Activated CD8-positive, alpha-beta memory T cell treated with anti-CD3 and anti-CD28 coated beads for 36 hours (primary cell): ENCODE measurements around the gene PTPN1. TPM values are rescaled to one million over a fixed set of nuclear protein-coding genes. Genes with fewer than 3 reads are reported as not detected.

ENCODE experiments used
- CTCF ChIA-PET: fragments of 350-600 bp; sonication (Branson Sonifier 250); formaldehyde crosslinking; loops from one replicate; lab custom pipeline; 2021; ENCODE audit warnings: antibody characterized with exemption; lab: Charles Lee
- POLR2A ChIA-PET: fragments of 350-600 bp; sonication (Branson Sonifier 250); formaldehyde crosslinking; loops from one replicate; lab custom pipeline; 2021; ENCODE audit warnings: antibody characterized with exemption; lab: Charles Lee
- total RNA-seq, 2 experiments: library from RNA; stranded (reverse); gene quantifications; one replicate each; pipeline ENCODE4 v1.2.3, GENCODE V29; 2021

Gene PTPN1
- total RNA-seq, 2 experiments from 2014 or later, result 67.9 to 70.5 TPM

DNA sequence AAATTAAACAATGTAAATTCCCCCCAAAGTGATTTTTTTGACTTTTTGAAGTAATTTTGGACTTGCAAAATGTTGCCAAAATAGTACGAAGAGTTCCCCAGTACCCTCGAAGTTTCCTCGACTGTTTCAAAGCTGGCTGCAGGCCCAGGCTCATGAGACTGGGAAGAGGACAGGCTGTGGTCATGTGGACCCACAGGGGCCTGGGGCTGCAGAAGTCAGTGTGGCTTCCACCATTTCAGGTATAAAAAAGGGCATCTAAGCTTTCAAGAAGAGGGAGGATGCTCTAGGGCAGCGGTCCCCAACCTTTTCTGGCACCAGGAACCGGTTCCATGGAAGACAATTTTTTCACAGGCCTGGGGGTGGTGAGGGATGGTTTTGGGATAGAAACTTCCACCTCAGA lies 75.0 kb downstream of the PTPN1 start:
- POLR2A ChIA-PET, result no interaction called here
- CTCF ChIA-PET, result interaction anchor here (1.2 to 2.1 kb wide), 2 partner anchors 10 to 15 kb away, joined by 3 to 5 read pairs; no protein-coding TSS in a partner anchor

DNA sequence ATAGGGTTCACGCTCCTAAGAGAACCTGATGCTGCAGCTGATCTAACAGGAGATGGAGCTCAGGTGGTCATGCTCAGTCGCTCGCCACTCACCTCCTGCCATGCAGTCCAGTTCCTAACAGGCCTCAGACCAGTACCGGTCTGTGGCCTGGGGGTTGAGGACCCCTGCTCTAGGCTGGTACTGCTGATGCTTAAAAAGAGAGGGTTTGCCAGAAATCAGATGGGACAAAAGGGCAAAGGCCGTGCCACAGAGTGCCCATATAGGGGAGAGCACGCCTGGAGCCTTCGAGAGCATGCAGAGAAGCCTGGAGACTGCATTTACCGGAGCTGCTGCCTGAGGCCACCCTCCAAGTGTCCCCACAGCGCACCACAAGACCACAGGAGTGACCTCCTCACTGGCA lies 75.5 kb downstream of the PTPN1 start:
- POLR2A ChIA-PET, result no interaction called here
- CTCF ChIA-PET, result interaction anchor here (2.1 kb wide), 1 partner anchor 11 kb away, joined by 5 read pairs; no protein-coding TSS in a partner anchor

GRCh38 chr20:50586531-50587232 lies 76.5 kb downstream of the PTPN1 start:
- CTCF ChIA-PET, result interaction anchor here (0.7 to 1.1 kb wide), 2 partner anchors 13 to 115 kb away, joined by 3 read pairs; no protein-coding TSS in a partner anchor
- POLR2A ChIA-PET, result no interaction called here

DNA sequence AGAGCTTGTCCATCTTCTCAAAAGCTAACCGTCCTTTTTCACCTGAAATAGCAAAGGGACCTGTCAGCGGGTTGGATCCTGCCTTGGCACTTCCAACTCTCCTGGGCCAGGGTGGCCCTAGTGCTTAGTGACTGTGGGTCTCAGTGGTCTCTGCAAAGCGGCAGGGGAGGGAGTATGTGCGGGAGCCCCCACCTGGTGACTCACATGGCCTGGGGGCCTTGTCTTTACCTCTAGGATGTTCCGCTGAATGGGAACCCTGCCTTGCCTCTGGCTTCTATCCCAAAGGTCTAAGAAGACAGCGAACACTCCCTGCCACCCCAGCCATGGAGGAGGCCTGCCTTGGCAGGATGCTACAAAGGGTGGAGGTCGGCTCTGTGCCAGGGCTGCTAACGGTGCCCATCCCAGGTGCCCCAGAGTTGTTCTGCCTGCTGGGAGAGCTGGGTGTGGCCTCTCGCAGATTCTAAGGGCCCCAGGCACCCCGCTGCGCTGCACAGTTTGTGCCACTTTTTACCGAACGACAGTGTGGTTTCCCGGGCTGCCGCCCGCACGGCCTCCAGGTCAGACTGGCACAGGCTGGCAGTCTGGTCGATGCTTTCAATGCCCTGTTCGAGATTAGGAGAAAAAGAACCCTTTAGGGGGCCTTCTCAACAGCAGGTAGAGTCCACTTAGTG lies 77.2 kb downstream of the PTPN1 start:
- POLR2A ChIA-PET, result no interaction called here
- CTCF ChIA-PET, result interaction anchor here (0.7 to 1.7 kb wide), 8 partner anchors 11 to 608 kb away, joined by 3 to 5 read pairs (median 3); partner anchors contain the start of gene PARD6B

DNA sequence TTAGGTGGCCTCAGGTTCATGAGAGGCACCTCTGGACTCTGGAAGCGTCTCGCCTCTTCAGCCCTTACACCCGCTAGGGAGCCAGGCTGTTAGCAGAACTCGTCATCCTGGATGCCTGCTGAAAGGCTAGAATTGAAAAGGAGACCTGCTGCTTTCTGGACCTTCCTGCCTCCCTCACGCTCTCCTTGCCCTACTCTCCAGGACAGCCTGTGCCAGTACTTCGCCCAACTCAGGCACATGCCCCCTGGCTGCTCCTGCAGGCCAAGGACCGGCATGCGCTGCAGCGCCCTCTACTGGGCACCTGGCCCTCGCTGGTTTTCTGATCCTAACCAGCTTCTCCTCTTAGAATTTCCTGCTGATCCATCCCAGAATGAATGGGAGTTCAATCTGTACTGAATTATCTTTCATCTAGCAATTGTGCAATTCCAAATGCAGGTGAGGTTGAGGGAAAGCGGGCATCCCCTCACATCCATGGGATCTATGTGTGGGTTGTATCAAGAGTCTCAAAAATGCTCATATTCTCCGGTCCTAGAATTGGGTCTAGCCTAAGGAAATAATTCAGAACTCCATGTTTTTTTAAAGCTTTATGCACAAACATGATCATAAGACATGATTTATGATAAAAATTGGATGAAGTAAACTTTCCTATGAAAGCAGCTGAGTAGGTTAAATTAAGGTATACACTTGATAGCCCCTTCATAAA lies 78.0 kb downstream of the PTPN1 start:
- POLR2A ChIA-PET, result no interaction called here
- CTCF ChIA-PET, result interaction anchor here (0.7 to 1.7 kb wide), 15 partner anchors 11 to 609 kb away, joined by 3 to 7 read pairs (median 3); partner anchors contain the start of genes PARD6B and PTPN1

DNA sequence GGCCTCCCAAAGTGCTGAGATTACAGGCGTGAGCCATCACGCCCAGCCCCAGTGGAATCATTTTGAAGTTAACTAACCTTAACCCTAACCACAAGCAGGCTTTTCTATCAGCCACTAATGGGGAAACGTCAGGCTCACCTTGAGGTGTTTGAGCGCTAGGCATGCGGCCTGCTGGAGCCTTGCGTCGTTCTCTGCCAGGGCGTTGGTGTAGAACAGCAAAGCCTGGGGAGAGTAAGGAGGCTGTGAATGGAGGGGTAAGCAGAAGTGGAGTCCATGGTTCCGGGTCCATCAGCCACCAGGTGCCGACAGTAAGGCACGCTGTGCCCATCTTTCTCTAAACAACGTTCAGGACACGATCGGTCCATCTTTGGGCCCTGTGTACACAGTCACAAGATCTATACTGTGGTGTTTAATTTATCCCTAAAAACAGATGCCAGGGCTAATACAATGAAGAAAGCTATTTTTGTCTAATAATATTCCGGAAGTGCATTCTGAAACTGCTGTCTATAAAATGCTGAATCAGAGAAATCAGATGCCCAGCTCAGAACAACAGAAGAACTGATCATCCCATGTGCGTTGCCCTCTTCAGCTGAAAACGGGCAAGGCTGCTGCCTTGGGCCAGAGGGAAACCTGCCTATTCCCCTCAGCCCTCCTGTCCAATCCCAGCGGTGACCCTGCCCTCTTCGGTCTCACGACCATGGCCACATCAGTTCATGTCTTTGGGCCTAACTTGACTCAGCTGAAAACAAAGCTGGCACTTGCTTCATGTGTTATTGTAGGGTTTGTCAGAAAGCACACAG lies 79.6 kb downstream of the PTPN1 start:
- ChIA-PET POLR2A (no interaction called here), CTCF (interaction anchor here (0.7 to 1.7 kb wide), 5 partner anchors 10 to 120 kb away, joined by 3 to 7 read pairs (median 3); no protein-coding TSS in a partner anchor)

DNA sequence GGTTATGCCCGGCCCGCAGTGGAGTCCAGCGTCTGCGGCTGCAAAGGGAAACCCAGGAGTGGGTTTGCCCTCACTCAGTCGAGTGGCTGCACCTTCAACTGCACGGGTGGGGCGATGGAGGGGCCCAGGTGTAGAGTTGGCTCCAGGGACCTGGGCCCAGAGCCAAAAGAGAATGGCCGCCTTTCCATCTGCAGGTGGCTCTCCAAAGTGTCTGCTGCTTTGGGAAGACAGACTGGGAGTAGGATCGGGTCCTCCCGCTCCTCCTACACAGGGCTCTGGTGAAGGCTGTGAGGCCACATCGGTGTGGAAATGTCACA lies 80.1 kb downstream of the PTPN1 start:
- ChIA-PET CTCF (no interaction called here), POLR2A (no interaction called here)

DNA sequence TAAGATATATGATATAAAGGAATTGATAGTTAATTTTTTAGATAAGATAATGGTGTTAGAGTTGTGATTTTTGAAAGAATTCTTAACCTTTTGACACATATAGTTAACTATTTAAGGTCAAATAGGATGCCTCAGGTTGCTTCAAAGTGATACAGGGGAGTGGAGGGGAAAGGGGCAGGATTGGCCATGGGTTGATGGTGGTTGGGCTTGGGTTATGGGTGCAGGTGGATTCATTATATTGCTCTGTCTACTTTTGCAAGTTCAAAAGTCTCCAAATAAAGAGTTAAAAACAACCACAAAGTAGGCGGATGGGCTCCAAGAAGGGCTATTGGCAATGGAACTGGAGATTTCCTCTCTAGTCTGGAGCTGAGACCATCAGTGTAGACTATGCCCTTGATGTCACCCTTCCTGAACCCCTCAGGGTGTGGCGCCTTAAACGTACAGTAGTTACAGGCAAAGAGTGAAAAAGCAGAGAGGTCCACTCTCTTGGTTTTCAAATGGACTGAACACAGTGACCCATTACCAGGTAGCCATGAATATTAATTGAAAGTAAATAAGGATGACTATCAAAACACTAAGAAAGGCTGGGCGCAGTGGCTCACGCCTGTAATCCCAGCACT lies 81.2 kb downstream of the PTPN1 start:
- ChIA-PET POLR2A (no interaction called here), CTCF (interaction anchor here (1.0 to 1.4 kb wide), 3 partner anchors 11 to 14 kb away, joined by 3 read pairs; no protein-coding TSS in a partner anchor)

DNA sequence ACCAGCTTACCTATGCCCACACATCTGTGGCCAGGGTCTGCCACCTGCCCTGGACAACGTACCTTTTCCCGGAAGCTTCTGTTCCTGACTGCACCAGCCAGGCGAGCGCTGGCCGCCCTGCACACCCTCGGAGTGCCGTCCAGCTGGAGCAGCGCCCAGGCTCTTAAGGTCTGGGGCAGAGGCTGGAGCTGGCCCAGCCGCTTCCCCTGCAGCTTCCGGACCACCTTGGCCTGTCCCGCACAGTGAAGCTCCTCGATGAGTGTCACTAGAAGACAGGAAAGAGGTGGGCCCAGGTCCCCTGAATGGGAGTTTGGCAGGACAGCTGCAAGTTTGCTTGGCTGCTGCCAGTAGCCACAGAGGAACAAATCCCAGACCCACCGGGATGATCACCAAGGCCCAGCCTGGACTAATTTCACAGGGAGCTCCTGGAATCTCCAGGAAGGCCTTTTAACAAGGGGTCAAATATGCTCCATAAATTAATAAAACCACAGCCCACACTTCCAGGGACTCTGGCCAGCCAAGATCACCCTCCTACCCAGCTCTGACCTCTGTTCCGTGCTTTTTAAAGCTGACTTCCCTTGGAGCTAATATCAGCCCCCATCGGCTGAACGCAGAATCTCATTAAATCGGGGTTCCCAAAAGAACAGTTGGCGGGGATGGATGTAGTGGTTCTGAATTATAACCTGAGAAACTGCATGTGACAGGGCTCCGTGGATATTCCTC lies 82.3 kb downstream of the PTPN1 start:
- ChIA-PET POLR2A (no interaction called here), CTCF (interaction anchor here (0.9 to 1.5 kb wide), 5 partner anchors 10 to 414 kb away, joined by 3 to 4 read pairs (median 3); no protein-coding TSS in a partner anchor)

DNA sequence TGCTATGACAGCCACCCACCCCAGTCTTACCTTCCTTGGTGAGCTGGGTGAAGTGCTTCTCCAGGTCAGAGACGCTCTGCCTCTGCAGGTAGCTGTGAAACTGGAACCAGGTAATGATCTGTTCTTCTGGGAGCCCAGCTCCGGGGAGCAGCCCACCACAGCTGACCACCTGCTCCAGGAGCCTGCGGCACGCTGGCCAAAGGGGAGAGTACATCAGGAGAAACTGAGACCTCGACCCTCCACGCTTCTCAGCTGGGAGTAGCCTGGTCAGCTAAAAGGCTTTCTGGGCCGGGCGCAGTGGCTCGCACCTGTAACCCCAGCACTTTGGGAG lies 82.8 kb downstream of the PTPN1 start:
- ChIA-PET CTCF (interaction anchor here (0.9 to 1.5 kb wide), 4 partner anchors 9 to 414 kb away, joined by 3 to 4 read pairs (median 3); no protein-coding TSS in a partner anchor), POLR2A (interaction anchor here (0.7 kb wide), 1 partner anchor 350 kb away, joined by 4 read pairs; no protein-coding TSS in a partner anchor)

GRCh38 chr20:50594231-50594590 lies 84.0 kb downstream of the PTPN1 start:
- ChIA-PET CTCF (interaction anchor here (1.2 kb wide), 2 partner anchors 8 to 415 kb away, joined by 3 read pairs; no protein-coding TSS in a partner anchor), POLR2A (no interaction called here)

DNA sequence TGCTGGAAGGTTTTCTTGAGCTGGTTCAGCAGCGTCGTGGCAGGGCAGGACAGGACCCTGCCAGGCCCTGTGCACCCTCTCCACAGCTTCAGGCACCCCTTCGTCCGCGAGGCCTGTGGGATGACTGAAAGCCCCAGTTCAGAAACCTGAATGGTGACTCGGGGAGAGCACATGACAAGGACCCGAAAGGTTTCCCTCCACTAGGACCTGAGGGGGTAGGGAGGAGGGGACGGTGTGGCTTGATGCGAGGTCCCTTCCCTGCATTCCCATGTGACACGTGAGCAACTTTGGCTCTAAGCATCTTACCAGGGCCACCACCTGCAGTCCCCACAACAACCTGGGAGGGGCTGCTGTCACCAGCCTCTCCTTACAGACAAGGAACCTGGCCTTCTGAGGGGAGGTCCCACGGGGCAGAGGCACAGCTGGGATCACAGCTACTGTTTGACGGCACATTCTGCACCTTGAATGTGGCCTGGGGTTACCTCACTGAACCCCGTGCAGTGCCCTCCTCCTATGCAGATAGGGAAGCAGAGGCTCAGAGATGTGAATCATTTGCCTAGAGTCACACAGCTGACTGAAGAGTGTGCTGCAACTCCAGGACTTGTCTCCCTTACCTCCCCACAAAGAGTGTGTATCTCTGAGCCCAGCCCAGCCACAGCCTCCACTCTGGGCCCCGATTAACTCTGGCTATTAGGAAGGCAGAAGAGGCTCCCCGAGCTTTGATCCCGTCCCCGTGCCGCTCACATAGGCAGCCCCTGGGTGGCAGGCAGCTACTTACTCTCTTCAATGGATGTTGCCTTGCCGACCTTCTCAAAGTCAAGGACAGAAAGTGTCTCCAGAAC lies 84.6 kb downstream of the PTPN1 start:
- ChIA-PET POLR2A (interaction anchor here (0.7 kb wide), 1 partner anchor 278 kb away, joined by 3 read pairs; no protein-coding TSS in a partner anchor), CTCF (interaction anchor here (1.2 kb wide), 1 partner anchor 415 kb away, joined by 3 read pairs; no protein-coding TSS in a partner anchor)

DNA sequence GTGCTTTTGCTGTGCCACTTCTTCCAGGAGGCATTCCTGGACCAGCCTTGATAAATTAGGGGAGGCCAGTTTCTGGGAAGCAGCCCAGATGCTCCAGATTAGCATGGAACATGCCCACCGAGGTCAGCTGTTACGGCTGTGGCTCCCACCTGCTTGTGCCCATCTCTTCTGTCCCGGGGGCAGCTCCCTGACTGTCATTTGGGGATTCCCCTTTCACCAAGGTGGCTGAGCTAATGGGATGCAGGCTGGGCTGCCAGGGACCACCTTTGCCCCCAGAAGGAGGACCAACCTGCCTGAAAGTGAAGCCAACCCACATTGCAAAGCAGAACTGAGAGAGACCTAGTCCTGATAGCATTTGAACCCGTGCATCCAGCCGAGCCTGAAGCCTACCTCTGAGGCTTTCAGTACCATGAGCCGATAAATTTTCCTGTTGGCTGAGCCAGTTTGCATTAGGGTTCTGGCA lies 85.3 kb downstream of the PTPN1 start:
- ChIA-PET POLR2A (interaction anchor here (0.7 kb wide), 1 partner anchor 279 kb away, joined by 3 read pairs; no protein-coding TSS in a partner anchor), CTCF (no interaction called here)

DNA sequence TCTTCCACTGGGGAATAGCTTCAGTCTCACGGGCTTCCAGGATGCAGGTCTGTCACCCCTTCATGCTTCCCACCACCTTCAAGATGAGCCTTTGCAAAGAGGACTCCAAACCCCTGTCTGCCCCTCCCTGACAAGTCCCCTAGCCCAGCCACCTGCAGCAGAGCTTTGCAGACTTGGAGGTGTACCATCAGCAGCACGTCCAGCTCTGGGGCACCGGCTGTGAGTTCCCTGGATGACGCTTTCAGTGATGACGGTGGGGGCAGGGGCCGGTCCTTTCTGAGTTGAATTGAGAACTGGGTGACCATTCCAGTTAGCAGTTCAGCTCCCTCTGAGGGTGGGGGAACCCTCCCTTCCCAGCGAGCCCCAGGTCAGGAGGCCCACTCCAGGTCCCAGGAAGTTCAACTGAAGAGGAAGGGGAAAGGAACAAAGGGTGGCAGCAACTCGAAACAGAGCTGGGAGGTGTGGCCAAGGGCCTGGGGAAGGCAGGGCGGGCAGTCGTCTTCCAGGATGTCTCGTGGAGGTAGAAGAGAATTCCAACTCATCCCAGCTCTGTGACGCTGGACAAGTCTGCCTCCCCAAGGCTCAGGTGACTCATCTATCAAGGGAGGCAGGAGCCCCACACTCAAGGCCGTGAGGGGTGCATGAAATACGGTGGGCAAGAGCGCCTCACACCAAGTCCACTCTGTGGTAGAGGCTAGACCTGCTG lies 86.0 kb downstream of the PTPN1 start:
- ChIA-PET POLR2A (no interaction called here), CTCF (no interaction called here)

- CTCF ChIA-PET, result no interaction called here
These were observed 86.5 kb downstream of the PTPN1 start for GRCh38 chr20:50596694-50597021.

DNA sequence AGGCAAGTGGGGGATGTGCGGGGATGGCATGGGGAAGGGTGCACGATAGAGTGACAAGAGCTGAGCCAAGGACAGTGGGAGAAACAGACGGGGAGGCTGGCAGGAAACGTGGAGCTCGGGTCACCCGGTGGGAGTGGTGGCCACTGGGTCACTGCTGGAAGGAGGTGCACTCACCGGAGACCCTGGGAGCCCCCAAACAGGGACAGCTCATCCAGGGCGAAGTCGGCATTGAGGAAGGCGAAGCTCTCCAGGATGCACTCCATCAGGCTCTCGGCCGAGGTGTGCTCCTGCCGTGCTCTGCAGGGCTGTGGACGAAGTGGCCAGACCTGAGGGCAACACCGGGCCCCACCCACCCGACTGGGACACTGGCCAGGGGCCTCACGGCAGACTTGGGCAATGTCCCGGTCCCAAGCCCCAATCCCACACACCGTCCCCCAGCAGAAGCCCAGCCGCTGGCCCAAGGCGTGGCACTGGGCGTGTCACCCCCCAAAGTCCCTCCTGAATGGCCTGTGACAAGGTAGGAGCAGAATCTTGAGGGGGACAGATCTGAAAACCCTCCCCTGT lies 87.3 kb downstream of the PTPN1 start:
- ChIA-PET POLR2A (no interaction called here), CTCF (no interaction called here)

More at GRCh38 chr20:50596694-50597021, 86.5 kb downstream of the PTPN1 start:
- POLR2A ChIA-PET, result no interaction called here
